HG03565 (cell line): Measurements from ENCODE around the gene ODC1.
"Not testable (repeated sequence)": the region's sequence is repeated elsewhere in the genome, so short reads cannot be mapped to it uniquely, and the experiment has no call there.

Experiments
- ATAC-seq: cut with Tn5 transposase; IDR thresholded peaks from one replicate; pipeline ENCODE4 v1.9.1; 2021; ENCODE audit warnings: mild to moderate bottlenecking, moderate library complexity; ENCODE audit not compliant: unreplicated experiment

Gene ODC1

GRCh38 chr2:10478916-10479315 is 30.8 kb upstream of the ODC1 start:
- no peak for ATAC-seq

- no peak for ATAC-seq
These were observed 30.1 kb upstream of the ODC1 start for GRCh38 chr2:10478298-10478625.

GRCh38 chr2:10477443-10478297 is 29.5 kb upstream of the ODC1 start:
- ATAC-seq = no peak

- no peak for ATAC-seq
These were observed 28.8 kb upstream of the ODC1 start for GRCh38 chr2:10476723-10477442.

- no peak for ATAC-seq
These were observed 27.9 kb upstream of the ODC1 start for GRCh38 chr2:10475811-10476660.

GRCh38 chr2:10475221-10475722 is 27.1 kb upstream of the ODC1 start:
- no peak for ATAC-seq

- ATAC-seq = no peak
These were observed 25.1 kb upstream of the ODC1 start for GRCh38 chr2:10473121-10473756.

GRCh38 chr2:10471955-10472354 is 23.8 kb upstream of the ODC1 start:
- no peak for ATAC-seq

GRCh38 chr2:10471046-10471571 is 23.0 kb upstream of the ODC1 start:
- no peak for ATAC-seq

GRCh38 chr2:10469955-10470608 is 22.0 kb upstream of the ODC1 start:
- no peak for ATAC-seq

- ATAC-seq = no peak
These were observed 21.2 kb upstream of the ODC1 start for GRCh38 chr2:10469301-10469700.

- no peak for ATAC-seq
These were observed 19.3 kb upstream of the ODC1 start for GRCh38 chr2:10467401-10467800.

GRCh38 chr2:10466801-10467200 is 18.7 kb upstream of the ODC1 start:
- no peak for ATAC-seq

GRCh38 chr2:10465910-10466309 is 17.8 kb upstream of the ODC1 start:
- ATAC-seq = no peak

- no peak for ATAC-seq
These were observed 14.3 kb upstream of the ODC1 start for GRCh38 chr2:10462178-10463083.

- no peak for ATAC-seq
These were observed 12.3 kb upstream of the ODC1 start for GRCh38 chr2:10460366-10460796.

GRCh38 chr2:10457846-10458598 is 9.9 kb upstream of the ODC1 start:
- ATAC-seq = no peak

- not testable (repeated sequence) for ATAC-seq
These were observed 9.1 kb upstream of the ODC1 start for GRCh38 chr2:10457195-10457594.
